ENCODE results near the gene SLC35A3. TPM values are rescaled to one million over a fixed set of nuclear protein-coding genes. Genes with fewer than 3 reads are reported as not detected.
"Not testable (repeated sequence)": the region's sequence is repeated elsewhere in the genome, so short reads cannot be mapped to it uniquely, and the experiment has no call there.

SLC35A3 gene
- total RNA-seq, 1 donor from 2014 or later = 9.5 TPM

- no peak for ATAC-seq
- intact Hi-C loops (cut with DNase I) = loop anchor here (5.0 kb wide), 1 partner anchor 69 kb away; a partner anchor contains a TSS
- DNase-seq (ENCODE audit: missing footprints) = no peak
These were observed 1.6 kb upstream of the SLC35A3 start for GRCh38 chr1:99968214-99968613.

- DNase-seq (ENCODE audit: missing footprints) (no peak), ATAC-seq (peak; percentile 9)
- intact Hi-C loops (cut with DNase I) = loop anchor here (5.0 kb wide), 1 partner anchor 68 kb away; a partner anchor contains a TSS
These were observed 502 bp upstream of the SLC35A3 start for GRCh38 chr1:99969260-99969728.

- no peak for ATAC-seq
- no peak for DNase-seq (ENCODE audit: missing footprints)
- intact Hi-C loops (cut with DNase I) = no loop called here
These were observed 988 bp downstream of the SLC35A3 start for GRCh38 chr1:99970713-99971255.

- intact Hi-C loops (cut with DNase I); DNase-seq (ENCODE audit: missing footprints); ATAC-seq: not testable (repeated sequence)
These were observed 2.3 kb downstream of the SLC35A3 start for GRCh38 chr1:99972066-99972465.

GRCh38 chr1:99975529-99975928 is 5.7 kb downstream of the SLC35A3 start:
- DNase-seq (ENCODE audit: missing footprints) (no peak), ATAC-seq (no peak)
- intact Hi-C loops (cut with DNase I) = no loop called here

- DNase-seq (ENCODE audit: missing footprints); intact Hi-C loops (cut with DNase I); ATAC-seq: not testable (repeated sequence)
These were observed 7.5 kb downstream of the SLC35A3 start for GRCh38 chr1:99977326-99977725.

GRCh38 chr1:99978218-99978617 is 8.4 kb downstream of the SLC35A3 start:
- intact Hi-C loops (cut with DNase I) = no loop called here
- ATAC-seq = no peak
- DNase-seq (ENCODE audit: missing footprints) = no peak

GRCh38 chr1:99979091-99979490 is 9.3 kb downstream of the SLC35A3 start:
- ATAC-seq (no peak), DNase-seq (ENCODE audit: missing footprints) (no peak)
- intact Hi-C loops (cut with DNase I) = no loop called here

- ATAC-seq (no peak), DNase-seq (ENCODE audit: missing footprints) (no peak)
- intact Hi-C loops (cut with DNase I) = no loop called here
These were observed 11.1 kb downstream of the SLC35A3 start for GRCh38 chr1:99980928-99981327.

GRCh38 chr1:99986656-99987225 is 16.9 kb downstream of the SLC35A3 start:
- DNase-seq (ENCODE audit: missing footprints) (no peak), ATAC-seq (no peak)
- intact Hi-C loops (cut with DNase I) = no loop called here

- intact Hi-C loops (cut with DNase I) = no loop called here
- DNase-seq (ENCODE audit: missing footprints) = no peak
- no peak for ATAC-seq
These were observed 18.5 kb downstream of the SLC35A3 start for GRCh38 chr1:99988210-99988765.

GRCh38 chr1:99992044-99992722 is 22.4 kb downstream of the SLC35A3 start:
- DNase-seq (ENCODE audit: missing footprints) (no peak), ATAC-seq (no peak)
- intact Hi-C loops (cut with DNase I) = no loop called here

- ATAC-seq = no peak
- intact Hi-C loops (cut with DNase I) = no loop called here
- DNase-seq (ENCODE audit: missing footprints) = no peak
These were observed 23.1 kb downstream of the SLC35A3 start for GRCh38 chr1:99992760-99993467.

- no peak for DNase-seq (ENCODE audit: missing footprints)
- intact Hi-C loops (cut with DNase I) = no loop called here
- ATAC-seq = no peak
These were observed 23.7 kb downstream of the SLC35A3 start for GRCh38 chr1:99993468-99993845.

- intact Hi-C loops (cut with DNase I) = no loop called here
- ATAC-seq (no peak), DNase-seq (ENCODE audit: missing footprints) (no peak)
These were observed 24.7 kb downstream of the SLC35A3 start for GRCh38 chr1:99994496-99994895.

GRCh38 chr1:99996951-99997350 is 27.2 kb downstream of the SLC35A3 start:
- intact Hi-C loops (cut with DNase I) = no loop called here
- no peak for DNase-seq (ENCODE audit: missing footprints)
- no peak for ATAC-seq

- ATAC-seq (no peak), DNase-seq (ENCODE audit: missing footprints) (no peak)
- intact Hi-C loops (cut with DNase I) = no loop called here
These were observed 31.7 kb downstream of the SLC35A3 start for GRCh38 chr1:100001462-100001861.

- DNase-seq (ENCODE audit: missing footprints) (no peak), ATAC-seq (no peak)
- intact Hi-C loops (cut with DNase I) = no loop called here
These were observed 35.6 kb downstream of the SLC35A3 start for GRCh38 chr1:100005424-100005823.

- no peak for DNase-seq (ENCODE audit: missing footprints)
- intact Hi-C loops (cut with DNase I) = no loop called here
- peak; percentile 39 for ATAC-seq
These were observed 36.9 kb downstream of the SLC35A3 start for GRCh38 chr1:100006688-100007087.

All from Right ventricle myocardium inferior (tissue), 1 donor.